Neural crest cell (in vitro differentiated cells): Measurements from ENCODE around the gene CPN2. TPM values are rescaled to one million over a fixed set of nuclear protein-coding genes. Genes with fewer than 3 reads are reported as not detected.
A peak's percentile ranks its signal among the peaks of the same experiment; 100 is the strongest.

Experiments used
- DNase-seq: peaks from one replicate; pipeline ENCODE4 v3.0.0; 2021; ENCODE audit warnings: low read depth, mixed read lengths, low spot score
- H3K27ac Mint-ChIP-seq: one replicate; pipeline ENCODE4 v1.8.0; 2021; ENCODE audit warnings: mild to moderate bottlenecking, mixed read lengths; ENCODE audit not compliant: unreplicated experiment
- H3K27me3 Mint-ChIP-seq: 2 replicates; pipeline ENCODE4 v1.8.0; 2021; ENCODE audit warnings: low read depth, mild to moderate bottlenecking, mixed read lengths
- H3K36me3 Mint-ChIP-seq: 2 replicates; pipeline ENCODE4 v1.8.0; 2021; ENCODE audit warnings: low read depth, mild to moderate bottlenecking, mixed read lengths
- H3K4me1 Mint-ChIP-seq: 2 replicates; pipeline ENCODE4 v1.8.0; 2021; ENCODE audit warnings: mixed read lengths
- H3K4me3 Mint-ChIP-seq: one replicate; pipeline ENCODE4 v1.8.0; 2021; ENCODE audit warnings: mild to moderate bottlenecking, mixed read lengths
- H3K9me3 Mint-ChIP-seq: 2 replicates; pipeline ENCODE4 v1.8.0; 2021; ENCODE audit warnings: mixed read lengths
- total RNA-seq: library from RNA; stranded (reverse); gene quantifications from 2 replicates; pipeline ENCODE4 v1.2.1, GENCODE V29; 2021
- TF ChIP-seq, protein P1 (sequence below): fragments of 200-600 bp; sonication (generic); conservative IDR thresholded peaks from 2 replicates; pipeline ENCODE4 v1.5.0; 2021; ENCODE audit warnings: antibody characterized with exemption, mild to moderate bottlenecking

Gene CPN2
- total RNA-seq, 1 donor from 2014 or later, result not detected

DNA sequence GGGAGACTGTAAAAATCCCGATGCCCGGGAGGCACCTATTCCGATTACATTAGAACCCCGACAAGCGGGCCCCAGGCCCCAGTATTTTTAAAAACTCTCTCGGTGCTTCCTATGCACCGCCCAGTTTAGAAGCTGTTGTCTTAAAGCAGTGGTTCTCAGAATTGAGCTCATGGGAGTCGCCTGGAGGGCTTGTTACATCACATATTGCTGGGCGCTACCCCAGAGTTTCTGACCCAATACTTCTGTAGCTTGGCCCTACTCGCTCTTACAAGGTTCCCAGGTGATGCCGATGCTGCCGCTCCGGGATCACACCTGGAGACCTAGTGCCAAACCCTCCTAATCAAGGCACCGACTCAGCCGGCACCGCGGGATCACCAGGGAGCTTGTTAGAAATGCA is 35.2 kb downstream of the CPN2 start:
- peaks cover 86% of the 10 kb centered on the region for H3K27me3 Mint-ChIP-seq
- peaks cover 24% of the 10 kb centered on the region for H3K4me1 Mint-ChIP-seq
- no peak for DNase-seq
- TF ChIP-seq, protein P1, sequence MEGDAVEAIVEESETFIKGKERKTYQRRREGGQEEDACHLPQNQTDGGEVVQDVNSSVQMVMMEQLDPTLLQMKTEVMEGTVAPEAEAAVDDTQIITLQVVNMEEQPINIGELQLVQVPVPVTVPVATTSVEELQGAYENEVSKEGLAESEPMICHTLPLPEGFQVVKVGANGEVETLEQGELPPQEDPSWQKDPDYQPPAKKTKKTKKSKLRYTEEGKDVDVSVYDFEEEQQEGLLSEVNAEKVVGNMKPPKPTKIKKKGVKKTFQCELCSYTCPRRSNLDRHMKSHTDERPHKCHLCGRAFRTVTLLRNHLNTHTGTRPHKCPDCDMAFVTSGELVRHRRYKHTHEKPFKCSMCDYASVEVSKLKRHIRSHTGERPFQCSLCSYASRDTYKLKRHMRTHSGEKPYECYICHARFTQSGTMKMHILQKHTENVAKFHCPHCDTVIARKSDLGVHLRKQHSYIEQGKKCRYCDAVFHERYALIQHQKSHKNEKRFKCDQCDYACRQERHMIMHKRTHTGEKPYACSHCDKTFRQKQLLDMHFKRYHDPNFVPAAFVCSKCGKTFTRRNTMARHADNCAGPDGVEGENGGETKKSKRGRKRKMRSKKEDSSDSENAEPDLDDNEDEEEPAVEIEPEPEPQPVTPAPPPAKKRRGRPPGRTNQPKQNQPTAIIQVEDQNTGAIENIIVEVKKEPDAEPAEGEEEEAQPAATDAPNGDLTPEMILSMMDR, result peak; percentile 22
- H3K4me3 Mint-ChIP-seq, result no peak overlapping the region
- H3K36me3 Mint-ChIP-seq, result peaks cover 4% of the 10 kb centered on the region
- H3K9me3 Mint-ChIP-seq, result peaks cover 7% of the 10 kb centered on the region
- H3K27ac Mint-ChIP-seq, result no peak overlapping the region

DNA sequence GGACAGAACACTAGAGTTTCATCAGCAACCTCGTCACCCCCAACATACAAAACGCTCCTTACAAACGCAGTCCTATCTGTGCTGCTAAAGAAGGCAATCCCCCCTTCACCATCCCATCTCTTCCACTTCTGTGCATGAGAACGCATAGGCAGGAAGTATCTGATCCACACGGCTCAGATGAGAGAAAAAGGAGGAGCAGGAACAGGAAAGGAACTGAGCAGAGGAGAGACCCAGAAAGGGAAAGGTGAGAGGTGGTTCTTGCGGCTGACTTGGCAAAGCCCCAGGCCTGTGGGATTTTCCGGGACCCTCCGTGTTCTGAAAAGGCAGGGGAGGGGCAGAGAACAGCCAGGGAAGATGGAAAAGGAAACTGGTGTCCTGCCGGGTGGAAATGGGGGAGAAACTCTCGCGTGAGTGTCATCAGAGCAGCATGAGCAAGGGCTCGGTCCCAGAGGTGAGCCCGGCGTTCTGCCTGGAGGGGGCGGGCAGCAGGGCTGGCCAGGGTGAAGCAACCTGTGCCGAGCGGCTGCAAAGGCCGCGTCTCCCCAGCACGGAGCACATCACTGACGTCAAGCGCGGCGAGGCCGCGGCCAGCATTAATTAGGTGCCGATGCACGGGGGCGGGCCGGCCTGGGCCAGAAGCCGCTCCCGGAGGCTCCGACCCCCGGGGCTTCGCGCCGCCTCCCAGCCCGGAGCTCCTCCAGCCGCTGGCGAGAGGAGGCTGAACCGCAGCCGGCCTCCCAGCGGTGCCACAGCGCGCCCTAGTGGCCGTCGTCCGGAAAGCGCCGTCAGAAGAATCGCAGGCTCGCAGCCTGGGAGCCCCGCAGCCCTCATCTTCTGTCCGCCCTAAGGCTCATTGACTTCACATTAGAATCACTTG is 35.8 kb downstream of the CPN2 start:
- H3K4me1 Mint-ChIP-seq, result peaks cover 24% of the 10 kb centered on the region
- peak; percentile 95 for DNase-seq
- peaks cover 4% of the 10 kb centered on the region for H3K36me3 Mint-ChIP-seq
- H3K9me3 Mint-ChIP-seq, result peaks cover 7% of the 10 kb centered on the region
- H3K4me3 Mint-ChIP-seq, result peak overlapping the region; percentile 64
- H3K27ac Mint-ChIP-seq, result peak overlapping the region; percentile 70
- TF ChIP-seq, protein P1, result peak; percentile 99
- H3K27me3 Mint-ChIP-seq, result peaks cover 86% of the 10 kb centered on the region

DNA sequence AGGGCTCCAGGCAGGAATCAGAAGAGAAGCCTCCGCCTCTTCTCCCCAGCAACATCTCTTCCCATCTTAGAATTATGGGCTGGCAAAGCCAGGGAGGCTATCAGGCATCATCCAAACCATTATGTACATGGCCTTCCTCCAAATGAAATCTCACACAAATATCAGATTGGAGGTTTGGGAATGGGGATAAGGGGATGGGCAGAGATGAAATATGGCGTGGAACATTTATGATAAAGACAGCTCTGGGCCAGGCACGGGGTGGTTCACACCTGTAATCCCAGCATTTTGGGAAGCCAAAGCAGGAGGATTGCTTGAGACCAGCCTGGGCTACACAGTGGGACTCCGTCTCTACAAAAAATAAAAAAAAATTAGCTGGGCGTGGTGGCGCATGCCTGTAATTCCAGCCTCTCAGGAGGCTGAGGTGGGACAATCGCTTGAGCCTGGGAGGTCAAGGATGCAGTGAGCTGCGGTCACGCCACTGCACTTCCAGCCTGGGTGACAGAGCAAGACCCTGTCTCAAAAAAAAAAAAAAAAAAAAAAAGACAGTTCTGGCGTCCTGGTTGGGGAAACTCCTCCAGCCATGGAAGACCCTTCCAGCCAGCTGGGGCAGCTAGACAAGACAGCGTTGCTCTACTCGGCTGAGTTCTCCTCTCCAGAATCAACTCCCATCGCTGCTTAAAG is 36.6 kb downstream of the CPN2 start:
- no peak for DNase-seq
- TF ChIP-seq, protein P1, result no peak
- Mint-ChIP-seq H3K9me3 (peaks cover 4% of the 10 kb centered on the region), H3K36me3 (peaks cover 4% of the 10 kb centered on the region), H3K27ac (no peak overlapping the region), H3K4me3 (peak overlapping the region; percentile 64), H3K27me3 (peaks cover 86% of the 10 kb centered on the region), H3K4me1 (peaks cover 22% of the 10 kb centered on the region)

GRCh38 chr3:194313560-194314387 is 37.4 kb downstream of the CPN2 start:
- no peak for DNase-seq
- no peak overlapping the region for H3K27ac Mint-ChIP-seq
- H3K9me3 Mint-ChIP-seq, result no peaks in the 10 kb centered on the region
- no peaks in the 10 kb centered on the region for H3K36me3 Mint-ChIP-seq
- peaks cover 29% of the 10 kb centered on the region for H3K4me1 Mint-ChIP-seq
- H3K27me3 Mint-ChIP-seq, result peaks cover 84% of the 10 kb centered on the region
- TF ChIP-seq, protein P1, result peak; percentile 30
- no peak overlapping the region for H3K4me3 Mint-ChIP-seq

- Mint-ChIP-seq H3K36me3 (no peaks in the 10 kb centered on the region), H3K4me1 (peaks cover 34% of the 10 kb centered on the region), H3K4me3 (no peak overlapping the region), H3K27ac (no peak overlapping the region), H3K9me3 (no peaks in the 10 kb centered on the region), H3K27me3 (peaks cover 89% of the 10 kb centered on the region)
- TF ChIP-seq, protein P1, result no peak
- DNase-seq, result no peak
Observed at GRCh38 chr3:194312743-194313281, 38.3 kb downstream of the CPN2 start.
